GM12872 (cell line): ENCODE results near the gene STIM2.

Experiments
- TF ChIP-seq, protein P1 (sequence below): IDR thresholded peaks from 3 replicates; pipeline ENCODE4 v1.5.1; 2011; ENCODE audit warnings: low read depth, mild to moderate bottlenecking, low read length, moderate library complexity; ENCODE audit not compliant: insufficient read depth

The STIM2 gene

DNA sequence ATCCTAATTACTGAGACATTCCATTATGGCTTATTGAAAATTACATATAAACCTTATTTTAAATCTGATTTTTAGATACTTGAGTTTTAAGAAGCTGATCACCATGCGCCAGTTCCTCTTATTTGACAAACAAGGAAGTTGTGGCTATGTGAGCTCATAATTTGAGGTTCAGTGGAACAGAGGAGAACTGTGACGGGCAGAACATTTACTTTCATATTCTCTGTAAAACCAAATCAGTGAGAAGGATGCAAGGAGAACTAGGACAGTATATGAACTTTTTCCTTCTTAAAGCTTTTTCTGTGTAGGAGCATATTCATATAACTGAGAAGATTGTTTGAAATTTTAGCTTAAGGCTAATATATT, 25.3 kb downstream of the STIM2 start:
- TF ChIP-seq, protein P1, sequence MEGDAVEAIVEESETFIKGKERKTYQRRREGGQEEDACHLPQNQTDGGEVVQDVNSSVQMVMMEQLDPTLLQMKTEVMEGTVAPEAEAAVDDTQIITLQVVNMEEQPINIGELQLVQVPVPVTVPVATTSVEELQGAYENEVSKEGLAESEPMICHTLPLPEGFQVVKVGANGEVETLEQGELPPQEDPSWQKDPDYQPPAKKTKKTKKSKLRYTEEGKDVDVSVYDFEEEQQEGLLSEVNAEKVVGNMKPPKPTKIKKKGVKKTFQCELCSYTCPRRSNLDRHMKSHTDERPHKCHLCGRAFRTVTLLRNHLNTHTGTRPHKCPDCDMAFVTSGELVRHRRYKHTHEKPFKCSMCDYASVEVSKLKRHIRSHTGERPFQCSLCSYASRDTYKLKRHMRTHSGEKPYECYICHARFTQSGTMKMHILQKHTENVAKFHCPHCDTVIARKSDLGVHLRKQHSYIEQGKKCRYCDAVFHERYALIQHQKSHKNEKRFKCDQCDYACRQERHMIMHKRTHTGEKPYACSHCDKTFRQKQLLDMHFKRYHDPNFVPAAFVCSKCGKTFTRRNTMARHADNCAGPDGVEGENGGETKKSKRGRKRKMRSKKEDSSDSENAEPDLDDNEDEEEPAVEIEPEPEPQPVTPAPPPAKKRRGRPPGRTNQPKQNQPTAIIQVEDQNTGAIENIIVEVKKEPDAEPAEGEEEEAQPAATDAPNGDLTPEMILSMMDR, result no peak

DNA sequence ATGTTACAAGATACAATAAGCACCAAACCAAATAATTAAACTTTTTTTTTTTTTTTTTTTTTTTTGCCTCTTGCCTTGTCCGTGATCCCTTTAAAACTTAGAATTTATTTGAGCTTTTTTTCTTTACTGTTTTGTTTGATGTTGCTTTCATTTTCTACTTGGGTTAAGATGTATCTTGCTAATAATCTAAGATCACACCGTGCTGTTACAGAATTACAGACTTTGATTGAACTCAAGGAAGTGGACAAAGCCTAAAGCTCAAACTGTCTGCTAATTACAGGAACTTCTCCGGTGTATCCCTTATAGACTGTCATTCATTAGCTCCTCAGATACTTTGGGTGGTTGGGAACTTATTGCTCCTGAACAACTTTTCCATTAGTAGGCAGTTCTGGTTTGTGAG, 26.5 kb downstream of the STIM2 start:
- TF ChIP-seq, protein P1, result no peak

DNA sequence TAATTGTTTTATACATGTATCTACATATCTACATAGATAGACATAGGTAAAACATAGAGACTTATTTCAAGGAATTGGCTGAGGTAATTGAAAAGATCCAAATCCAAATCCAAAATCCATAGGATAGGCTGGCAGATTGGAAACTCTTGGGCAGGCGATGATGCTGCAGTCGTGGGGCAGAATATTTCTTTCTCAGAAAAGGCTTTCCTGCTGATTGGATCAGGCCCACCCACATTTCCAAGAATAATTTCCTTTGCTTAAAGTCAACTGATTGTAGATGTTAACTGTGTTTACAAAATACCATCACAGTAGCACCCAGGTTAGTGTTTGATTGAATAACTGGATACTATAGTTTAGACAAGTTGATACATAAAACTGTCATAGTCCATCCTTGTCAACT, 27.2 kb downstream of the STIM2 start:
- TF ChIP-seq, protein P1, result no peak

DNA sequence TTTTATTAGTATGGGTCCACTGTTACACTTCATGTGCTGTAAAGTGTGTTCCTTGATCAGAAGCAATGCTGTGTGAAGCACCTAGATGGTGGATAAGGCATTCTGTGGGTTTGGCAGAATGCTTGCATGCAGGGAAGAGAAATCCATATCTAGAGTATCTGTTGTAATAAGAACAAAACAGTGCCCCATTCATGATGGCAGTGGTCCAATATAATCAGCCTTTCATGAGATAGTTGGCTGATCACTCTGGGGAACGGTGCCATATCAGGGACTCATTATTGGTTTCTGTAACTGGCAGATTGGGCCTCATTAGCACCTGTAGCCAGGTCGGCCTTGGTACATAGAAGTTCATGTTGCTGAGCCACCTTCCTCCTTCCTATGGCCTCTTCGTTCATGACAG, 28.7 kb downstream of the STIM2 start:
- TF ChIP-seq, protein P1, result no peak

DNA sequence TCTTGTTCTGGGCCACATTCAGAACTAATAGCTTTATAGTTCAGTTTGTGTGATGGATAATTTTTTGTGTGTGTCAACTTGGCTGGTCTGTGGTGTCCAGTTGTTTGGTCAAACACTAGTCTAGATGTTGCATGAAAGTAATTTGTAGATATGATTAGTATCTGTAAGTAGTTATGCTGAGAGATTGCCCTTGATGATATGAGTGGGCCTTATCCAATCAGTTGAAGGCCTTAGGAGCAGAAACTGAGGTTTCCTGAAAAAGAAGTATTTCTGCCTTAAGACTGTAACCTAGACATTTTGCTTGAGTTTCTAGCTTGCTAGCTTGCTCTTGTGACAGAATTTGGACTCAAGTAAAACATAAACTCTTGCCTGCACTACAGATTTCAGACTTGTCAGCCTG, 30.4 kb downstream of the STIM2 start:
- TF ChIP-seq, protein P1, result no peak

DNA sequence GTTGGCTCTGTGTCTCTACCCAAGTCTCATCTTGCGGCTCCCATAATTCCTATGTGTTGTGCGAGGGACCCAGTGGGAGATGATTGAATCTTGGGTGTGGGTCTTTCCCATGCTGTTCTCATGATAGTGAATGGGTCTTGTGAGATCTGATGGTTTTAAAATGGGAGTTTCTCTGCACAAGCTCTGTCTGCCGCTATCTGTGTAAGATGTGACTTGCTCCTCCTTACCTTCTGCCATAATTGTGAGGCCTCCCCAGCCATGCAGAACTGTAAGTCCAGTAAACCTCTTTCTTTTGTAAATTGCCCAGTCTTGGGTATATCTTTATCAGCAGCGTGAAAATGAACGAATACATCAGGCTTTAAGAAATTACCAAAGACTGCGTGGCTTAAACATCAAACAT, 31.2 kb downstream of the STIM2 start:
- TF ChIP-seq, protein P1, result no peak

DNA sequence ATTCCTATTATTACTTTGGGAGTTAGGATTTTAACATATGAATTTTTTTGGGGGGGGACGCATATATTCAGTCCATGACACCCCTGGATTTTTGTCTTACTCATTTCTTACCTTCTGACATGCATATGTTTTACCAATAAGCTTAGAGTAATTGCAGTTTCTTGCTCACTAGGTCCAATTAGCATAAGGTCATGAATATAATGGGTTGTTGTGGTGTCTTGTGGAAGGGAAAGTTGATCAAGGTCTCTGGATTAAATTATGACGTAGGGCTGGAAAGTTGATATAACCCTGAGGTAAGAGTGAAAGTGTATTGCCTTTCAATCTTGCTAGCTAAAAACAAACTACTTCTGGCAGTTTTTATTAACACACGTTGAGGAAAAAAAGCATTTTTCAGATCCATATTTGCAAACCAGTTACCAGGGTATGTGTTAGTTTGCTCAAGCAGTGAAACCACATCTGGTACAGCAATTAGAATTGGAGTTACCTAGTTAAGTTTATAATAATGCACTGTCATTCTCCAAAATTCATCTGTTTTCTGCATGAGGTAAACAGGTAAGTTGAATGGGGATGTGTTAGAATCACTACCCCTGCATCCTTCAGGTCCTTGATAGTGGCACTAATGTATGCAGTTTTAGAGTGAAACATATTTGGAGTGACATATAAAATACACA, 32.0 kb downstream of the STIM2 start:
- TF ChIP-seq, protein P1, result no peak
